Endodermal cell (in vitro differentiated cells): ENCODE measurements around the gene ABHD4. TPM values are rescaled to one million over a fixed set of nuclear protein-coding genes. Genes with fewer than 3 reads are reported as not detected.
A peak's percentile ranks its signal among the peaks of the same experiment; 100 is the strongest.
"Not testable (repeated sequence)": the region's sequence is repeated elsewhere in the genome, so short reads cannot be mapped to it uniquely, and the experiment has no call there.

ENCODE experiments used
- DNase-seq: peaks from one replicate; pipeline ENCODE4 v3.0.0-alpha.2; 2017
- H3K27ac ChIP-seq: 2 replicates; pipeline ENCODE4 v1.5.1; 2013; ENCODE audit warnings: mild to moderate bottlenecking, low read depth, low read length, moderate library complexity
- H3K27me3 ChIP-seq: 2 replicates; pipeline ENCODE4 v1.6.1; 2013; ENCODE audit warnings: mild to moderate bottlenecking, low read length, moderate library complexity; ENCODE audit not compliant: insufficient read depth, control insufficient read depth, poor library complexity, severe bottlenecking
- H3K36me3 ChIP-seq: 2 replicates; pipeline ENCODE4 v1.7.0; 2013; ENCODE audit warnings: mild to moderate bottlenecking, low read length, moderate library complexity; ENCODE audit not compliant: control insufficient read depth, insufficient read depth
- H3K4me1 ChIP-seq: one replicate; pipeline ENCODE4 v1.7.0; 2013; ENCODE audit warnings: low read length; ENCODE audit not compliant: control insufficient read depth, insufficient read depth
- H3K4me3 ChIP-seq: 2 replicates; pipeline ENCODE4 v1.5.1; 2013; ENCODE audit warnings: mild to moderate bottlenecking, low read length, moderate library complexity
- H3K9ac ChIP-seq: 2 replicates; pipeline ENCODE4 v1.6.1; 2013; ENCODE audit warnings: mild to moderate bottlenecking, low read length, moderate library complexity; ENCODE audit not compliant: poor library complexity, severe bottlenecking; ENCODE audit errors: extremely low read depth
- H3K9me3 ChIP-seq: 2 replicates; pipeline ENCODE4 v1.6.1; 2013; ENCODE audit warnings: mild to moderate bottlenecking, low read length, moderate library complexity; ENCODE audit not compliant: control insufficient read depth
- H3K27ac Mint-ChIP-seq: 2 replicates; pipeline ENCODE4 v1.8.0; 2020; ENCODE audit warnings: mixed read lengths
- H3K27me3 Mint-ChIP-seq: 2 replicates; pipeline ENCODE4 v1.8.0; 2021; ENCODE audit warnings: mild to moderate bottlenecking, mixed read lengths; ENCODE audit not compliant: insufficient read depth
- H3K36me3 Mint-ChIP-seq: 2 replicates; pipeline ENCODE4 v1.8.0; 2020; ENCODE audit warnings: low read depth, mixed read lengths
- H3K4me1 Mint-ChIP-seq: 2 replicates; pipeline ENCODE4 v1.8.0; 2020; ENCODE audit warnings: mixed read lengths
- H3K4me3 Mint-ChIP-seq: 2 replicates; pipeline ENCODE4 v1.8.0; 2020; ENCODE audit warnings: mild to moderate bottlenecking, moderate library complexity, mixed read lengths
- H3K9me3 Mint-ChIP-seq: 2 replicates; pipeline ENCODE4 v1.8.0; 2020; ENCODE audit warnings: mild to moderate bottlenecking, mixed read lengths
- WGBS, 2 experiments: methylation state at CpG; one replicate each; pipeline versions ENCODE4 v1.1.5 to v1.1.7; 2013; ENCODE audit warnings: missing lambda C conversion rate in 2 of 2, mixed read lengths in 1 of 2; ENCODE audit not compliant: insufficient coverage in 1 of 2, insufficient read length in 1 of 2; 5-methylcytosine and 5-hydroxymethylcytosine counted together
- total RNA-seq, 2 donors: library from RNA; stranded (reverse); fragmentation: NEBNext Ultra II Directional in 1 of 2; extraction: Animal tissue kit (Norgen Biotek cat#: 25700) in 1 of 2; gene quantifications; 2 replicates in 1 of 2; 3 replicates in 1 of 2; pipeline ENCODE4 v1.2.1, GENCODE V29; 2021
- TF ChIP-seq, protein P1 (sequence below): fragments of 200-600 bp; sonication (generic); conservative IDR thresholded peaks from 2 replicates; pipeline ENCODE4 v1.5.0; 2021; ENCODE audit warnings: antibody characterized with exemption, mild to moderate bottlenecking

Gene ABHD4
- total RNA-seq, 2 donors from 2014 or later, result 68.3 to 77.7 TPM

DNA sequence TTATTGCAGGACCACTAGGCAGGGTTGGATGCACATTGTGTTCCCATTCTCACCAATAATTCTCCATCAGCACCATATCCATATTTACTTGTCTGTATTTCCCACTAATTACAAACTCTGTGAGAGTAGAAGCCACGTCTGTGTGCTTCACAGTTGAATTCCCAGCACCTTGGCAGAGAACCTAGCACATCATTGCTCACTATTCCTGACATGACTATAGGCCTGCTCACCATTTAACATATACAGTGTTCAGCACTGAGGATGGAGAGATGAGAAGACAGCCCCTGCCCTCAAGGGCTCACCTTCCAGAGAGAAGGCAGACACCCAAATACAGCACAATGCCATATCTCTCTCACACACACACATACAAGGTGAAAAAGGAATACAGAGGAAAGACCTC is 14.1 kb upstream of the ABHD4 start:
- Mint-ChIP-seq H3K27ac (no peak overlapping the region), H3K4me1 (peaks cover 37% of the 10 kb centered on the region), H3K27me3 (no peaks in the 10 kb centered on the region), H3K36me3 (peaks cover 41% of the 10 kb centered on the region), H3K9me3 (no peaks in the 10 kb centered on the region), H3K4me3 (no peak overlapping the region)
- DNase-seq, result no peak
- Histone ChIP-seq H3K9me3 (no peaks in the 10 kb centered on the region), H3K36me3 (peaks cover 36% of the 10 kb centered on the region), H3K4me3 (no peak overlapping the region), H3K9ac (no peak overlapping the region), H3K27ac (no peak overlapping the region), H3K27me3 (no peaks in the 10 kb centered on the region), H3K4me1 (peaks cover 3% of the 10 kb centered on the region)
- TF ChIP-seq, protein P1, sequence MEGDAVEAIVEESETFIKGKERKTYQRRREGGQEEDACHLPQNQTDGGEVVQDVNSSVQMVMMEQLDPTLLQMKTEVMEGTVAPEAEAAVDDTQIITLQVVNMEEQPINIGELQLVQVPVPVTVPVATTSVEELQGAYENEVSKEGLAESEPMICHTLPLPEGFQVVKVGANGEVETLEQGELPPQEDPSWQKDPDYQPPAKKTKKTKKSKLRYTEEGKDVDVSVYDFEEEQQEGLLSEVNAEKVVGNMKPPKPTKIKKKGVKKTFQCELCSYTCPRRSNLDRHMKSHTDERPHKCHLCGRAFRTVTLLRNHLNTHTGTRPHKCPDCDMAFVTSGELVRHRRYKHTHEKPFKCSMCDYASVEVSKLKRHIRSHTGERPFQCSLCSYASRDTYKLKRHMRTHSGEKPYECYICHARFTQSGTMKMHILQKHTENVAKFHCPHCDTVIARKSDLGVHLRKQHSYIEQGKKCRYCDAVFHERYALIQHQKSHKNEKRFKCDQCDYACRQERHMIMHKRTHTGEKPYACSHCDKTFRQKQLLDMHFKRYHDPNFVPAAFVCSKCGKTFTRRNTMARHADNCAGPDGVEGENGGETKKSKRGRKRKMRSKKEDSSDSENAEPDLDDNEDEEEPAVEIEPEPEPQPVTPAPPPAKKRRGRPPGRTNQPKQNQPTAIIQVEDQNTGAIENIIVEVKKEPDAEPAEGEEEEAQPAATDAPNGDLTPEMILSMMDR, result no peak
- WGBS, 2 experiments, result 91 to 100% methylated on average over 1 of the region's 1 CpG

DNA sequence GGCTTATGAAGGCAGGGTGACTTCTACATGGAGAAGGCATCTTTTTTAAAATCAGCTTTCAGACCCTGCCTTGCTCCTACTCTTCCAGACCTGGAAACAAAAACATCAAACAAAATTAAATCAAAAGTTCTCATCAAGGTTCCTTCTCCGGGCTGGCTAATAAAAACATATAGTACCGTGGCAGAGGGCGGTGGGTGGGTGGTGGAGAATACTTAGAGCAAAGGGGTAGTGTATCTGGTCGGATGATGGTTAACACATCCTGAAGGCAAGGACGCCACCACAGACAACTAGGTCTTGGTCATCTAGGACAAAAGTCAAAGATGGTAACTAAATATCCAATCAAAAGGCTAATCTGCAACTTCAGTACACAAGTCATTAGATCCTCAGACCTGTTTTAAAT is 10.9 kb upstream of the ABHD4 start:
- no peaks in the 10 kb centered on the region for H3K9me3 ChIP-seq
- H3K36me3 ChIP-seq, result peaks cover 32% of the 10 kb centered on the region
- 94 to 97% methylated on average over 4 to 5 of the region's 5 CpGs for WGBS, 2 experiments
- H3K4me1 ChIP-seq, result no peaks in the 10 kb centered on the region
- no peak overlapping the region for H3K27ac ChIP-seq
- peak overlapping the region; percentile 99 for H3K4me3 ChIP-seq
- peaks cover 43% of the 10 kb centered on the region for H3K4me1 Mint-ChIP-seq
- H3K27me3 ChIP-seq, result no peaks in the 10 kb centered on the region
- TF ChIP-seq, protein P1, result no peak
- H3K27ac Mint-ChIP-seq, result no peak overlapping the region
- H3K36me3 Mint-ChIP-seq, result peaks cover 32% of the 10 kb centered on the region
- H3K9me3 Mint-ChIP-seq, result no peaks in the 10 kb centered on the region
- no peak for DNase-seq
- H3K9ac ChIP-seq, result no peak overlapping the region
- H3K27me3 Mint-ChIP-seq, result no peaks in the 10 kb centered on the region
- H3K4me3 Mint-ChIP-seq, result peak overlapping the region; percentile 96

DNA sequence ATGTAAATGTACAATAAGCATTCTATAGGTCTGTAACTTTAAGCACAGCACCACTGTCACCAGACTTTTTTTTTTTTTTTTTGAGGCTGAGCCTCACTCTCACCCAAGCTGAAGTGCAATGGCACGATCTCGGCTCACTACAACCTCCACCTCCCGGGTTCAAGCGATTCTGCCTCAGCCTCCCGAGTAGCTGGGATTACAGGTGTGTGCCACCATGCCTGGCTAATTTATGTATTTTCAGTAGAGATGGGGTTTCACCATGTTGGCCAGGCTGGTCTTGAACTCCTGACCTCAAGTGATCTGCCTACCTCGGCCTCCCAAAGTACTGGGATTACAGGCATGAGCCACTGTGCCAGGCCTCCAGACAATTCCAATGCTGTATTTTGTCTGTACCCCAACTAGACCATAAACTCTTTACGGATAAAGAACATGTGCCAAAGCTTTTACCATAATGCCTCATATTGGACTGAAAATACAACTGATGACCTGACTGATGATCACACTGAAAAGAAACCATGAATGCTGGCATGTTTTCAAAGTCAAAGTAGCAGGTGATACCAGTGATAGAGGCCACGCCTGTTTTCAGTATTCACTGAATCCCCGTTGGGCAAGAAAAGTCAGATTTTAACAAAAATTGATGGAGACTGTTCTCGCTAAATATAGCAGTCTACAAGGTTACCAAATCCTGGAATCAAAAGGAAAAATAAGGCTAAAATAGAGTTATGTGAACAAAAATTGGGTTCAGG is 10.2 kb upstream of the ABHD4 start:
- Histone ChIP-seq H3K4me3 (peak overlapping the region; percentile 99), H3K36me3 (peaks cover 32% of the 10 kb centered on the region), H3K9ac (peak overlapping the region; percentile 84)
- Mint-ChIP-seq H3K4me3 (peak overlapping the region; percentile 96), H3K36me3 (peaks cover 30% of the 10 kb centered on the region), H3K4me1 (peaks cover 49% of the 10 kb centered on the region), H3K27ac (peak overlapping the region; percentile 97)
- not testable (repeated sequence) for DNase-seq, H3K9me3 ChIP-seq, H3K4me1 ChIP-seq, H3K27ac ChIP-seq, H3K9me3 Mint-ChIP-seq, H3K27me3 ChIP-seq, H3K27me3 Mint-ChIP-seq
- 84 to 90% methylated on average over 8 to 10 of the region's 10 CpGs for WGBS, 2 experiments
